ENCODE results near the gene LRRN2. TPM values are rescaled to one million over a fixed set of nuclear protein-coding genes. Genes with fewer than 3 reads are reported as not detected.

Gene LRRN2
- total and polyA plus RNA-seq, 9 of the 15 experiments (the other 6 are each of a cell fraction or from before 2014, with no cell fraction given): 0.05 TPM; not detected in 8

- no peak for TF ChIP-seq RERE (CRISPR knock-in tag; IDR thresholded peaks at IDR 0.05; ENCODE audit: borderline replicate concordance)
- TF ChIP-seq ARNT (IDR thresholded peaks at IDR 0.05): no peak
- TF ChIP-seq ZHX1 (conservative IDR thresholded peaks at IDR 0.05; ENCODE audit: low read length): no peak
- TF ChIP-seq ZNF780A (CRISPR knock-in tag; IDR thresholded peaks at IDR 0.05): no peak
- TF ChIP-seq RAD51 (IDR thresholded peaks at IDR 0.05; ENCODE audit: borderline replicate concordance, low read depth): no peak
- no peak for TF ChIP-seq AFF4 (CRISPR knock-in tag; IDR thresholded peaks at IDR 0.05)
- TF ChIP-seq MAFF (IDR thresholded peaks at IDR 0.05; ENCODE audit: low read length): no peak
- no peak for TF ChIP-seq SP2 (IDR thresholded peaks at IDR 0.05; ENCODE audit: extremely low read depth, low read depth, low read length, poor library complexity, severe bottlenecking)
- TF ChIP-seq HDAC8 (tag; IDR thresholded peaks at IDR 0.05): no peak
- TF ChIP-seq RHOXF2B (CRISPR knock-in tag; conservative IDR thresholded peaks at IDR 0.05): no peak
- peak; percentile 72 for TF ChIP-seq HMGN3 (IDR thresholded peaks at IDR 0.05; ENCODE audit: borderline replicate concordance, extremely low read depth, insufficient read length, low read depth, low read length)
- TF ChIP-seq MTA1 (IDR thresholded peaks at IDR 0.05; ENCODE audit: borderline replicate concordance): peak; percentile 56; the same call in 1 of the 2 replicates
- TF ChIP-seq RCOR1 (IDR thresholded peaks at IDR 0.05; ENCODE audit: borderline replicate concordance in 1 of 2, low read depth in 2 of 2, low read length in 2 of 2): peak in 1 of 2 experiments; percentile 81; a peak in 2 of 4 replicates
- peak; percentile 69; the same call in 1 of the 2 replicates for TF ChIP-seq FOXP1 (CRISPR knock-in tag; IDR thresholded peaks at IDR 0.05)
- TF ChIP-seq CBX3 (IDR thresholded peaks at IDR 0.05; ENCODE audit: borderline replicate concordance in 1 of 2, low read length in 2 of 2): no peak
Observed at GRCh38 chr1:204630132-204630905, 55.2 kb downstream of the LRRN2 start (continued).

Data from K562 (cell line).